Measurements from ENCODE around the gene HBA1.
"Not testable (repeated sequence)": the region's sequence is repeated elsewhere in the genome, so short reads cannot be mapped to it uniquely, and the experiment has no call there.

The HBA1 gene

GRCh38 chr16:176477-177382 lies at the start of gene HBA1:
Gene HBA1, plus strand, starts transcription at chr16:176680. Its CDS starts 37 bp downstream, at chr16:176717.
- DNase-seq (ENCODE audit: low spot score), result not testable (repeated sequence)

- no peak for DNase-seq (ENCODE audit: low spot score)
Measured at GRCh38 chr16:129075-129474, 47.4 kb upstream of the HBA1 start.

DNA sequence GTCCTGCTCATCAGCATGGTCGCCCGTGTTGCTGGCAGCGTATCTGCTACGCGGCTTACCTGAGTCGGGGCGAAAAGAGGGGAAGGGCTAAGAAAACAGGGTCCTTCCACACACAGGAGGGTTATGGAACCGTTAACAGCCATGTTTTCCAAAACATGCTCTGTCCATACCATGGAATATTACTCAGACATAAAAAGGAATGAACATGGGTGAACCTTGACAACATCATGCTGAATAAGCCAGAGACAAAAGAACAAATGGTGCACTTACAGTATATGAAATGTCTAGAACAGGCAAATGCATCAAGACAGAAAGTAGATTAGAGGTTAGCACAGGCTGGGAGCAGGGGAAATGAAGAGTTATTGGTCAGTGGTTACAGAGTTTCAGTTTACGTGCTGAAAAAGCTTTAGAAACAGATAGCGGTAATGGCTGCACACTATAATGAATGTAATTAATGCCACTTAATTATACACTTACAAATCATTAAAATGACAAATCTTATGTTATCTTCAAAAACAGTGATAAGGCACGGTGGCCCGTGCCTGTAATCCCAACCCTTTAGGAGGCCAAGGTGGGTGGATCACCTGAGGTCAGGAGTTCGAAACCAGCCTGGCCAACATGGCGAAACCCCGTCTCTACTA lies 45.8 kb upstream of the HBA1 start:
- DNase-seq (ENCODE audit: low spot score), result no peak

GRCh38 chr16:132120-132519 lies 44.4 kb upstream of the HBA1 start:
- DNase-seq (ENCODE audit: low spot score), result no peak

- no peak for DNase-seq (ENCODE audit: low spot score)
Measured at GRCh38 chr16:133716-134115, 42.8 kb upstream of the HBA1 start.

GRCh38 chr16:138049-138417 lies 38.4 kb upstream of the HBA1 start:
- peak; percentile 55 for DNase-seq (ENCODE audit: low spot score)

GRCh38 chr16:140175-140857 lies 36.2 kb upstream of the HBA1 start:
- no peak for DNase-seq (ENCODE audit: low spot score)

GRCh38 chr16:142405-142967 lies 34.0 kb upstream of the HBA1 start:
- DNase-seq (ENCODE audit: low spot score), result no peak

DNA sequence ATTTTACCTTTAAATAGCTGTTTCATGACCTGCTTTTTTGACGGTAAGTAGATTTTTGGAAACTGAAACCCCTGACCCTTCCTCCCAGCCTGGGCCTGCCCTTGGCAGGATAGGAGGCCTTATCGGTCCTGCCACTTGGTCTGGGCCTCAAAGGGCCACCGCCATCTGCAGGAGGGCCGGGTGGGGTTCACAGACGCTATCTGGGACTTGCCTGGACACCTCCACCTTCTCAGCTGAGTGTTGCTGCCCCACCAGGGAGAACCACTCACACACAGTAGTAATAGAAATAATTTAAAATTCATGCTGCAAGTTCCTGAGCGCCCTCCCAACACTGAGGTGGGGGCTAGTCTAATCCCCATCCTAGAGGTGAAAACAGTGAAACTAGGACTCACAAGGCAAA lies 33.4 kb upstream of the HBA1 start:
- no peak for DNase-seq (ENCODE audit: low spot score)

DNA sequence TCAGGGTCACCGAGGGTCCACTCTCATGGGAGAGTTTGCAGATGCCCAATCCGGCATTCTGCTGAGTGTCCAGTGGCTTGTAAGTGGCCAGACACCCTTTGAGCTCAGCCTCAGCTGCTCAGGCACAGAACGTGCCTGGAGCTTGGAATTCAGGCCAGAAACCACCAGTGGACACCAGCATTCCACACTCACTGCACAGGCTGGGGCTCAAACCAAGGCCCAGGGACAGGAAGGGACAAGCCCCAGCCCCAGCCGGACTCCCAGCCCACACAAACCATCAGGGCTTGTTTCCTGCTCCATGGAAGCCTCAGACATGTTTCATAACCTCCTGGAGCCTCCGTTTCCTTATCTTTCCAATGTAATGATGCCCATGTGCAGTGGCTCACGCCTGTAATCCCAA lies 33.0 kb upstream of the HBA1 start:
- no peak for DNase-seq (ENCODE audit: low spot score)

DNA sequence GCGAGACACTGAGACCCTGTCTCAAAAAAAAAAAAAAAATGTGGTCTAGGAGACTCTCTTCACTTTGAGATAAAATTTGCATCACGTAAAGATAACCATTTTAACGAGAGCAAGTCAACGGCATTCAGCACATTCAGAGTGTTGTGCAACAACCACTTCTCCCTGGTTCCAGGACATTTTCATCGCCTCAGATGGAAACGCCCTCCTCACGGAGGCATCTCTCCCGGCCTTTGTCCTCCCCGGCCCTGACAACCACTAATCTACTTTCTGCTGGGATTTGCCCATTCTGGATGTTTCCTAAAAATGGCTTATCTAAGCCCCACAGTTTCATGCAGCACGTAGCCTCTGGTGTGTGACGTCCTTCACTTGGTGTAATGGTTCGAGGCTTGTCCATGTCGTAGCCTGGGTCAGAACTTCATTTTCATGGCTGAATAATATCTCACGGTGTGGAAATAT lies 31.7 kb upstream of the HBA1 start:
- DNase-seq (ENCODE audit: low spot score), result no peak

DNA sequence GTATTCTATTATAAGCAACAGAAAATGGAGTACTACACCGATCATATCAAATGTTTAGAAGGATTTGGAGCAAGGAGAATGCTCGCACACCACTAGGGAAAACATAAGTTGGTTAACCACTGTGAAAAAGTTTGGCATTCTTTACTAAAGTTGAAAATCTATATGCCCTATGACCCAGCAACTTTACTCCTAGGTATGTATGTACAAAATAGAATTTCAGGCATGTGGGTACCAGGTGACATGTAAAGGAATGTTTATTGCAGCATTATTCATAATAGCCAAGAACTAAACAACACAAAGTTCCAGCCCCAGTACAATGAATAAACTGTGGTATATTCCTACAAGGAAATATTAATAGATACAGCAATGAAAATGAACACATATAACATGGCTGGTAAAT lies 29.8 kb upstream of the HBA1 start:
- no peak for DNase-seq (ENCODE audit: low spot score)

DNA sequence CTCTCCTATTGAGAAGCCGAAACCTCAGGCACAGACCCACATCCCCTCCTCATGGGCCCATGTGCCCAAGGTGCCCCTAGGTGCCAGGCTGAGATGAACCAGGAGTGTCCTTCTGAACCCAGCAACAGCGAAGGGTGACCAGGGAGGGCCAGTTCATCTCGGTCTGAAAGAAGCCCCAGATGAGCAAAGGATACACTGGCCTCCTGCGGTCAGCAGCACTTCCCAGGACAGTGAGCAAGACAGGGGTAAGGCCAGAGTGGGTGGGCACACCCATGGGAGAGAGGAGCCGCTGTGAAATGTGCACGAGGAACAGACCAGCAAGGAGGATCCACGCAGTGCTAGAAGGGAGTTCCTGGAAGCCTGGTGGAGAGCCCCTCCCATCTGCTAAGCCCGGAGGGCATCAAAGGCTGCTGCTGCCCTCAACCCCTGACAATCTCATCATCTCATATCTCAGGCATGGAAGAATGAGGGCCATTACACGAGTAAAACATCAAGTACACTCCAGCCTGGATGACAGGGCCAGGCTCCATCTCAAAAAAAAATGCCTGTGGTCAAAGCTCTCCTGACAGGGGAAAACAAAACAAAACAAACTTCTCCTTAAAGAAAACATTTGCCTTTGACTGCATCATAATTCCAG lies 27.3 kb upstream of the HBA1 start:
- no peak for DNase-seq (ENCODE audit: low spot score)

DNA sequence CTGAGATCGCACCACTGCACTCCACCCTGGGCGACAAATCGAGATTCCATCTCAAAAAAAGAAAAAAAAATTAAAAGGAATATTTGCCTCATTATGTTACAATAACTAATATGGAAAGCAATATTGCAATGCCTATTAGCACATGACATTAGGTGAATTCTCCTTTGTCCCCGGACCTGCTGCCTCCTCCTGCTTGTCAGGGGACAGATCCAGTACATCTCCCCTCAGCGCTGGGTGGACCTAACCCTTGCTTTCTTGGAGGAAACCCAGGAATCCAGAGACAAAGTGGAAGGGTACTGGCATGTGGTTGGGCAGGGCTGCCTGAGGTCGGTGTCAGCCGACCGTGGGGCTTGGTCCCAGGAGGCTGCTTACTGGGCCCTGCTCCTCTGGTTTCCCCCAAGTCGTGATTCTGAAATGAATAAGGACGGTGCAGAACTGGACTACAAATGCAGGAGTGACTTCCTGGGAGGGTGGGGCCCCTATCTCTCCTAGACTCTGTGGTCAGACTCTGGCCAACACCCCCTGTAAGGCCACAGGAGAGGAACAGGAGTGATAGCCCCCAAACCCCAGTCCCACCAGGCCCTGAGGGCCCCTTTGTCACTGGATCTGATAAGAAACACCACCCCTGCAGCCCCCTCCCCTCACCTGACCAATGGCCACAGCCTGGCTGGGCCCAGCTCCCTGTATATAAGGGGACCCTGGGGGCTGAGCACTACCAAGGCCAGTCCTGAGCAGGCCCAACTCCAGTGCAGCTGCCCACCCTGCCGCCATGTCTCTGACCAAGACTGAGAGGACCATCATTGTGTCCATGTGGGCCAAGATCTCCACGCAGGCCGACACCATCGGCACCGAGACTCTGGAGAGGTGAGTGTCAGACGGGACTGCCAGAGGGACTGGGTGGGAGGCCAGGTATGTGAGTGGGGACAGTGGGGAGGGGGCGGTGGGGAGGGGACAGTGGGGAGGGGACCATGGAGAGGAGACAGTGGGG lies 24.0 kb upstream of the HBA1 start, which contains the start of gene HBZ:
Gene HBZ (plus strand): TSS at position 504 of the 988 bp plus-strand sequence. CDS start 266 bp downstream, at position 770.
- no peak for DNase-seq (ENCODE audit: low spot score)

GRCh38 chr16:153129-153521 lies 23.4 kb upstream of the HBA1 start:
- not testable (repeated sequence) for DNase-seq (ENCODE audit: low spot score)

- not testable (repeated sequence) for DNase-seq (ENCODE audit: low spot score)
Measured at GRCh38 chr16:153550-154216, 22.8 kb upstream of the HBA1 start.

- DNase-seq (ENCODE audit: low spot score), result no peak
Measured at GRCh38 chr16:154217-155030, 22.1 kb upstream of the HBA1 start.

- DNase-seq (ENCODE audit: low spot score), result no peak
Measured at GRCh38 chr16:155031-155398, 21.5 kb upstream of the HBA1 start.

DNA sequence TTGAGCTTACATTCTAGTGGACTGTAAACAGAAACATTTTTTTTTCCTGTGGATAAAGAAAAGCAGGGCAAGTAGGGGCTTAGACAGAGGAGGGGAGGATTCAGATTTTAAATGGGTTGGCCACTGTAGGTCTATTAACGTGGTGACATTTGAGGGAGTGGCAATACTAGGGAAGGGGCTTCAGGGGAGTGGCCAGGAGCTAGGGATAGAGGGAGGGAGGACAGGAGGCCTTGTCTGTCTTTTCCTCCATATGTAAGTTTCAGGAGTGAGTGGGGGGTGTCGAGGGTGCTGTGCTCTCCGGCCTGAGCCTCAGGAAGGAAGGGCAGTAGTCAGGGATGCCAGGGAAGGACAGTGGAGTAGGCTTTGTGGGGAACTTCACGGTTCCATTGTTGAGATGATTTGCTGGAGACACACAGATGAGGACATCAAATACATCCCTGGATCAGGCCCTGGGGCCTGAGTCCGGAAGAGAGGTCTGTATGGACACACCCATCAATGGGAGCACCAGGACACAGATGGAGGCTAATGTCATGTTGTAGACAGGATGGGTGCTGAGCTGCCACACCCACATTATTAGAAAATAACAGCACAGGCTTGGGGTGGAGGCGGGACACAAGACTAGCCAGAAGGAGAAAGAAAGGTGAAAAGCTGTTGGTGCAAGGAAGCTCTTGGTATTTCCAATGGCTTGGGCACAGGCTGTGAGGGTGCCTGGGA lies 17.2 kb upstream of the HBA1 start:
- DNase-seq (ENCODE audit: low spot score), result no peak

Measured in NAMALWA (cell line).